Bronchial epithelial cell (primary cell): ENCODE data around the gene FAXDC2. TPM values are rescaled to one million over a fixed set of nuclear protein-coding genes. Genes with fewer than 3 reads are reported as not detected.

Source experiments
- DNase-seq: peaks from one replicate; pipeline ENCODE4 v3.0.0-alpha.2; 2010; ENCODE audit warnings: low read depth
- FAIRE-seq: peaks from 2 replicates; lab custom pipeline; 2011; peaks lifted over from hg19 to GRCh38; lab: Jason Lieb, UNC
- H3K27me3 ChIP-seq: 2 replicates; pipeline ENCODE4 v1.5.1; 2011; ENCODE audit warnings: low read length; ENCODE audit not compliant: control insufficient read depth, insufficient read depth
- H3K36me3 ChIP-seq: 2 replicates; pipeline ENCODE4 v1.5.1; 2011; ENCODE audit warnings: low read length; ENCODE audit not compliant: control insufficient read depth, insufficient read depth
- H3K4me3 ChIP-seq: 2 replicates; pipeline ENCODE4 v1.5.1; 2011; ENCODE audit warnings: mild to moderate bottlenecking, low read depth, low read length, control low read depth
- CTCF ChIP-seq: IDR thresholded peaks from 2 replicates; pipeline ENCODE4 v1.5.1; 2011; ENCODE audit warnings: mild to moderate bottlenecking, moderate library complexity, low read length, control low read depth, inconsistent platforms; ENCODE audit not compliant: insufficient read depth, severe bottlenecking
- total RNA-seq: library from RNA; depleted of rRNA; stranded (reverse); fragments of >200 nt; gene quantifications from 2 replicates; pipeline ENCODE4 v1.2.1, GENCODE V29; 2014

The FAXDC2 gene
- total RNA-seq, 1 donor from 2014 or later = 1.1 TPM

- TF ChIP-seq CTCF = no peak
- peak overlapping the region; percentile 74 for H3K4me3 ChIP-seq
- H3K36me3 ChIP-seq = peaks cover 3% of the 10 kb centered on the region
- peak; percentile 75 for DNase-seq
- FAIRE-seq = no peak
- no peaks in the 10 kb centered on the region for H3K27me3 ChIP-seq
Measured at GRCh38 chr5:154860123-154860522, 9.7 kb upstream of the FAXDC2 start.

GRCh38 chr5:154858972-154859871 lies 8.8 kb upstream of the FAXDC2 start:
- H3K27me3 ChIP-seq = no peaks in the 10 kb centered on the region
- peak overlapping the region; percentile 74 for H3K4me3 ChIP-seq
- H3K36me3 ChIP-seq = peaks cover 3% of the 10 kb centered on the region
- no peak for TF ChIP-seq CTCF
- DNase-seq (peak; percentile 29), FAIRE-seq (no peak)

GRCh38 chr5:154858297-154858971 lies 8.0 kb upstream of the FAXDC2 start, which contains the start of gene CNOT8:
Gene CNOT8, plus strand, starts transcription at chr5:154858627. Its CDS starts 4,652 bp downstream, at chr5:154863279.
- H3K4me3 ChIP-seq = peak within 1 kb of the TSS; percentile 74
- peaks cover 3% of the 10 kb centered on the region for H3K36me3 ChIP-seq
- no peak for FAIRE-seq
- H3K27me3 ChIP-seq = no peaks in the 10 kb centered on the region
- TF ChIP-seq CTCF = no peak
- DNase-seq = peak; percentile 79

GRCh38 chr5:154857530-154858296 lies 7.3 kb upstream of the FAXDC2 start:
- no peak for FAIRE-seq
- no peaks in the 10 kb centered on the region for H3K27me3 ChIP-seq
- DNase-seq = peak; percentile 84
- TF ChIP-seq CTCF = peak; percentile 0
- H3K36me3 ChIP-seq = no peaks in the 10 kb centered on the region
- peak overlapping the region; percentile 74 for H3K4me3 ChIP-seq

GRCh38 chr5:154851351-154851750 lies 948 bp upstream of the FAXDC2 start:
- DNase-seq (no peak), FAIRE-seq (no peak)
- Histone ChIP-seq H3K4me3 (no peak overlapping the region), H3K27me3 (no peaks in the 10 kb centered on the region), H3K36me3 (no peaks in the 10 kb centered on the region)
- no peak for TF ChIP-seq CTCF
